Measurements from ENCODE around the gene PHF2. TPM values are rescaled to one million over a fixed set of nuclear protein-coding genes. Genes with fewer than 3 reads are reported as not detected.

PHF2 gene
- total RNA-seq, 2 experiments from 2014 or later: 20.6 to 23.7 TPM

DNA sequence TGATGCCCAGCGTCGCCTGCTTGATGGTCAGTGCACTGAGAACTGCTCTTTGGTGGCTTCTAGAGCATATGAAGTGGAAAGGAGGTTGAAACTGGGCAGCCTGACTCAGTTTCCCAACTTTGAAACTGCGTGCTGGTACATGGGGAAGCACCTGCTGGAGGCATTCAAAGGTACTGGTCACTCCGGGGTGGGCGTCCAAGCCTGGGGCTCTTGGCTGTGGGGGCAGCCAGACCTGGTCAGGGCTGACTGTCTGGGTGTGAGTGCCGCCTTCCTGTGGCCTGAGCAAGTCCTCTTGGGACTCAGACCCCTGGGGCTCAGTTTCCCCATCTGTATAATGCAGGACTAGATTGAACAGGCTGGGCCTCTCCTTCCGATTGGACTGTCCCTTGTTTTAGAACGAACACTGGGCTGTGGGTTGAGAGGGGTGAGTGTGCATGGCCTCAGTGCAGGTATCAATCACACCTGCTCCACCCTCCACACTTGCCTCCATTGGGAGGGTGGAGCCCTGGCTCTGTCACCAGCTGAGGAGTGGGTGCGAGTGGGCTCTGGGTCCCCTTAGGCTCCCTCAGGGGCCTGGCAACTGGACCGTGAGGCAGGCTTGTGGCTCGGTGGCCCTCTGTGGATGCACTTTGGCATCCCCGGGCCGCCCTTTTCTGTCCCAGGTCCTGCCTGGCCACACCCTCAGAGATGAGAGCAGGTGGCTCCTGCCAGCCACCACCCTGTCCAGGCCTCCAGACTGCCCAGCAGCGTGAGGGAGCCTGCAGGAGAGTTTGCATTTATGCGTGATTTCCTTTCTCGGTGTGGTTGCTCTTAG is 80.2 kb downstream of the PHF2 start:
- DNase-seq (ENCODE audit: low spot score): no peak
- no peak overlapping the region for H3K4me3 ChIP-seq (ENCODE audit: low read depth, low read length, poor library complexity, severe bottlenecking)
- no peak overlapping the region for H2AFZ ChIP-seq (ENCODE audit: low read length)
- CTCF ChIA-PET (ENCODE audit: unreplicated experiment): no interaction called here
- POLR2A ChIA-PET: no interaction called here
- no peaks in the 10 kb centered on the region for H3K4me1 ChIP-seq (ENCODE audit: insufficient read depth, low read length, poor library complexity, severe bottlenecking)
- intact Hi-C loops (cut with micrococcal nuclease; ENCODE audit: unreplicated experiment): no loop called here
- BruUV-seq (replicated peaks): no TSS peak
- H4K20me1 ChIP-seq (ENCODE audit: insufficient read depth, low read length): no peaks in the 10 kb centered on the region
- no peak overlapping the region for H3K4me2 ChIP-seq (ENCODE audit: low read length)
- no peaks in the 10 kb centered on the region for H3K9me3 ChIP-seq (ENCODE audit: low read length)
- no peaks in the 10 kb centered on the region for H3K36me3 ChIP-seq (ENCODE audit: insufficient read depth, low read length)
- H3K79me2 ChIP-seq (ENCODE audit: insufficient read depth, low read depth, low read length): no peaks in the 10 kb centered on the region
- H3K27ac ChIP-seq (ENCODE audit: low read depth, low read length, poor library complexity, severe bottlenecking): no peak overlapping the region
- no peaks in the 10 kb centered on the region for H3K9me2 ChIP-seq (ENCODE audit: insufficient read depth, low read length)
- TF ChIP-seq EZH2phosphoT487 (IDR thresholded peaks at IDR 0.05; ENCODE audit: borderline replicate concordance, low read depth, low read length): no peak
- TF ChIP-seq, protein P1, sequence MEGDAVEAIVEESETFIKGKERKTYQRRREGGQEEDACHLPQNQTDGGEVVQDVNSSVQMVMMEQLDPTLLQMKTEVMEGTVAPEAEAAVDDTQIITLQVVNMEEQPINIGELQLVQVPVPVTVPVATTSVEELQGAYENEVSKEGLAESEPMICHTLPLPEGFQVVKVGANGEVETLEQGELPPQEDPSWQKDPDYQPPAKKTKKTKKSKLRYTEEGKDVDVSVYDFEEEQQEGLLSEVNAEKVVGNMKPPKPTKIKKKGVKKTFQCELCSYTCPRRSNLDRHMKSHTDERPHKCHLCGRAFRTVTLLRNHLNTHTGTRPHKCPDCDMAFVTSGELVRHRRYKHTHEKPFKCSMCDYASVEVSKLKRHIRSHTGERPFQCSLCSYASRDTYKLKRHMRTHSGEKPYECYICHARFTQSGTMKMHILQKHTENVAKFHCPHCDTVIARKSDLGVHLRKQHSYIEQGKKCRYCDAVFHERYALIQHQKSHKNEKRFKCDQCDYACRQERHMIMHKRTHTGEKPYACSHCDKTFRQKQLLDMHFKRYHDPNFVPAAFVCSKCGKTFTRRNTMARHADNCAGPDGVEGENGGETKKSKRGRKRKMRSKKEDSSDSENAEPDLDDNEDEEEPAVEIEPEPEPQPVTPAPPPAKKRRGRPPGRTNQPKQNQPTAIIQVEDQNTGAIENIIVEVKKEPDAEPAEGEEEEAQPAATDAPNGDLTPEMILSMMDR (conservative IDR thresholded peaks at IDR 0.05; ENCODE audit: low read length): no peak

DNA sequence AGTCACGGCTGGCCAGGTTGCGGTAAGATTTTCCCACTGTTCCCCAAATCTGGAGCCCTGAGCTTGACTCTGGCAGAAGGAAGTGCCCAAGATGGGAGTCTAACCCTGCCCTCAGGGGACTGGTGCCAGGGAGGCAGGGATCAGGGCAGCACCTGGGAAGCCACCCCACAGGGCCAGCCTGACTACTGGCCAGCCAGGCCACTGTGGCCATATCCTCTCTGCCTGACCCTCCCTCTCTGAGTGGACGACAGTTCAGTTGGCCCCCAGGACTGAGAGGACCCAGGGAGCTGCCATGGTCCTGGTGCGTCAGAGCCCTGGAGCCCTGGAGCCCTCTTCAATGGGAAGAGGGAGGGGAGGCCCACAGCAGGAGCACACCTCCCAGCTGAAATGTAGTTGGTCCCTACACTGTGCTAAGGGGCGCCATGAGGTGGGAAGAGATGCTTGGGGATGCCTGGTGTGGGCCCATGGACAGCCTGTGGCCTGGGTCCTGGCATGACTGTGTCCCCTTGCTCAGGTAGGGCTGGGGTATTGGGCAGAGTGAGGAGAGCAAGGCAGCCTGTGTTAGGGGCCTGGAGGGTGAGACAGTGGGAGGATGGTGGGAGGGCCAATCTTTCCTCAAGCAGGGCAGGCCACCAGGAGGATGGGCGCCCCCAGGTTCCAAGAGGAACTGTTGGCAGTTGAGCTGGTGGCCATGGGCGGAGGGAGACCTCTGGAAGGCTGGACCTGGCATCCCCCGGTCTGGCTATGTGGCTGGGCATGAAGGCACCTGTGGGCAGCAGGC is 81.1 kb downstream of the PHF2 start:
- Histone ChIP-seq H4K20me1 (ENCODE audit: insufficient read depth, low read length) (no peaks in the 10 kb centered on the region), H3K9me2 (ENCODE audit: insufficient read depth, low read length) (no peaks in the 10 kb centered on the region), H3K79me2 (ENCODE audit: insufficient read depth, low read depth, low read length) (no peaks in the 10 kb centered on the region), H3K4me2 (ENCODE audit: low read length) (no peak overlapping the region), H3K9me3 (ENCODE audit: low read length) (no peaks in the 10 kb centered on the region), H3K4me1 (ENCODE audit: insufficient read depth, low read length, poor library complexity, severe bottlenecking) (no peaks in the 10 kb centered on the region), H3K4me3 (ENCODE audit: low read depth, low read length, poor library complexity, severe bottlenecking) (no peak overlapping the region), H2AFZ (ENCODE audit: low read length) (no peak overlapping the region), H3K36me3 (ENCODE audit: insufficient read depth, low read length) (no peaks in the 10 kb centered on the region), H3K27ac (ENCODE audit: low read depth, low read length, poor library complexity, severe bottlenecking) (no peak overlapping the region)
- DNase-seq (ENCODE audit: low spot score): no peak
- POLR2A ChIA-PET: no interaction called here
- CTCF ChIA-PET (ENCODE audit: unreplicated experiment): no interaction called here
- TF ChIP-seq, protein P1 (conservative IDR thresholded peaks at IDR 0.05; ENCODE audit: low read length): no peak
- TF ChIP-seq EZH2phosphoT487 (IDR thresholded peaks at IDR 0.05; ENCODE audit: borderline replicate concordance, low read depth, low read length): no peak
- intact Hi-C loops (cut with micrococcal nuclease; ENCODE audit: unreplicated experiment): no loop called here
- BruUV-seq (replicated peaks): no TSS peak
